Stimulated activated naive CD8-positive, alpha-beta T cell treated with anti-CD3 and anti-CD28 coated beads, Interleukin-15, amount 100 ng/mL, for 72 hours (primary cell): ENCODE results near the gene PLPPR1.
"Not testable (repeated sequence)": the region's sequence is repeated elsewhere in the genome, so short reads cannot be mapped to it uniquely, and the experiment has no call there.

Experiments used
- ATAC-seq: fragments of 150-1000 bp; cut with Tn5 transposase; 2 replicates; pipeline ENCODE4 v1.10.0; 2021; ENCODE audit warnings: mild to moderate bottlenecking, moderate library complexity
- DNase-seq, 2 donors: peaks; one replicate each; pipeline ENCODE4 v3.0.0; 2021 to 2022
- H3K27ac Mint-ChIP-seq, 2 donors: one replicate each; pipeline ENCODE4 v1.8.0; 2022; ENCODE audit warnings: mild to moderate bottlenecking in 2 of 2, mixed read lengths in 2 of 2, moderate library complexity in 2 of 2
- H3K27me3 Mint-ChIP-seq: one replicate; pipeline ENCODE4 v1.8.0; 2022; ENCODE audit warnings: mixed read lengths
- H3K4me1 Mint-ChIP-seq: one replicate; pipeline ENCODE4 v1.8.0; 2022; ENCODE audit warnings: mild to moderate bottlenecking, mixed read lengths
- H3K4me3 Mint-ChIP-seq, 2 donors: one replicate each; pipeline ENCODE4 v1.8.0; 2022; ENCODE audit warnings: mild to moderate bottlenecking in 2 of 2, mixed read lengths in 2 of 2, moderate library complexity in 1 of 2
- H3K9me3 Mint-ChIP-seq, 2 donors: one replicate each; pipeline ENCODE4 v1.8.0; 2022; ENCODE audit warnings: mixed read lengths in 2 of 2

Gene PLPPR1

DNA sequence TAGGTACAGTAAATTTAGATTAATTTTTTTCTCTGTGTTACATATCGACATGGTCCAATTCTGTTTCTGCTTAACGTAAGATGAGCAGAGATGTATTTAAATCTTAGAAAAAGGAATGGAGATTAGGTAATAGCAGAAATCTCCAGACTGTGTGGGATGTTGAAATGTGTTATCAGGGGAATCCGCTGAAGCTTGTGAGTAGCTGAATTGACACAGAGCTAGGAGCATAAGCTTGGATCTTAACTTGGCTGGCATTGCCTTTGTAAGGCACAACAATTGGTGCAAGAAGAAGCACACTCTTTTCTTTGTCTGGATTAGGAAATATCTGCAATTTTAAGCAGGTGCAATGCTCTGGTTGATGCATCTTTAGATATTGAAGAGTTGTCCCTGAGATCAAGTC lies 53.1 kb downstream of the PLPPR1 start:
- DNase-seq (no peak), ATAC-seq (no peak)
- Mint-ChIP-seq H3K9me3 (no peaks in the 10 kb centered on the region), H3K4me3 (no peak overlapping the region), H3K4me1 (no peaks in the 10 kb centered on the region), H3K27me3 (peaks cover 9% of the 10 kb centered on the region), H3K27ac (no peak overlapping the region)

DNA sequence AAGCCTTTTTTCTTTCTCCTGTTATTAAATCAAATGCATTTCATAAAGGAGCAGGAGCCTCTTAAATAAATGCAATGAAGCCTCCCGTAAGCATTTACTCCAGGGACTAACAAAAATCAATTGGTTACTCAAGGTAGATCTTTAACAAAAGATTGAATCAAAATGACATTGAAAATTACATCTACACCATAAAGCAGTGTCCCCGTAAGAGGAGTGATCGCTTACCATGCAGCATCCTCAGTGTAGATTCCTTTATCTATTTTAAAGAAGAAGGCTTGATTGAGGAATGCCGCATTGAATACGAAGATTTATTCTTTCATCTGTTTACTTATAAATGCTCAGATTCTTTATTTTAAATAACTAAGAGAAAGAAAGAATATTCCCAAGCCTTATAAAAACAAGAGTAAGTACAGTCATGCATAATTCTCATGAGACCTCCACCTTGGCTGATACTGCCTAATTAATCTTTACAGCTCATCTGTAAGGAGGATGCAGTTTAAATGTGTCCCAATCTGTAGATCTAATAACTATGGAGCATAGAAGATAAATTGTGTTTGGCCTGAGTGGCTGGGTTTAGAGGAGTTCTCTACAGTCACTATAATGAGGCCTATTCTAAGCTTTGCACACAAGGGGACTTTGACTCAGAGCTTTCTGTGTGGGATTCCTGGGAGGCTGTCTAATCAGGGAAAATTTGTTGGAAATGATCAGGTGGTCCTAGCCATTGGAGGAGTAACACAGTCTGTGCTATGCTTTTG lies 55.1 kb downstream of the PLPPR1 start:
- DNase-seq: no peak
- no peak overlapping the region for H3K27ac Mint-ChIP-seq
- ATAC-seq: no peak

GRCh38 chr9:101087426-101087825 lies 58.9 kb downstream of the PLPPR1 start:
- peaks cover 0 to 4% of the 10 kb centered on the region in 2 donors for H3K9me3 Mint-ChIP-seq
- ATAC-seq: no peak
- H3K27ac Mint-ChIP-seq: no peak overlapping the region

More for the DNA sequence above, 55.1 kb downstream of the PLPPR1 start:
- Mint-ChIP-seq H3K4me3 (no peak overlapping the region), H3K4me1 (no peaks in the 10 kb centered on the region), H3K9me3 (no peaks in the 10 kb centered on the region), H3K27me3 (peaks cover 9% of the 10 kb centered on the region)

GRCh38 chr9:101092922-101093321 lies 64.4 kb downstream of the PLPPR1 start:
- H3K4me1 Mint-ChIP-seq: no peaks in the 10 kb centered on the region
- H3K27ac Mint-ChIP-seq: no peak overlapping the region
- peaks cover 4 to 7% of the 10 kb centered on the region in 2 donors for H3K9me3 Mint-ChIP-seq
- DNase-seq: no peak
- no peak overlapping the region for H3K4me3 Mint-ChIP-seq
- ATAC-seq: no peak
- no peaks in the 10 kb centered on the region for H3K27me3 Mint-ChIP-seq

More at GRCh38 chr9:101087426-101087825, 58.9 kb downstream of the PLPPR1 start:
- H3K27me3 Mint-ChIP-seq: no peaks in the 10 kb centered on the region
- no peak overlapping the region for H3K4me3 Mint-ChIP-seq
- DNase-seq: no peak
- H3K4me1 Mint-ChIP-seq: no peaks in the 10 kb centered on the region

GRCh38 chr9:101093620-101094019 lies 65.1 kb downstream of the PLPPR1 start:
- H3K4me1 Mint-ChIP-seq: no peaks in the 10 kb centered on the region
- peaks cover 4 to 14% of the 10 kb centered on the region in 2 donors for H3K9me3 Mint-ChIP-seq
- no peak for ATAC-seq
- no peak overlapping the region for H3K27ac Mint-ChIP-seq
- H3K4me3 Mint-ChIP-seq: no peak overlapping the region
- no peak for DNase-seq
- H3K27me3 Mint-ChIP-seq: no peaks in the 10 kb centered on the region

- Mint-ChIP-seq H3K27me3 (no peaks in the 10 kb centered on the region), H3K9me3 (peaks cover 4 to 14% of the 10 kb centered on the region in 2 donors), H3K4me3 (no peak overlapping the region), H3K27ac (no peak overlapping the region), H3K4me1 (no peaks in the 10 kb centered on the region)
- DNase-seq: no peak
- ATAC-seq: no peak
Observed at GRCh38 chr9:101094686-101095085, 66.2 kb downstream of the PLPPR1 start.

DNA sequence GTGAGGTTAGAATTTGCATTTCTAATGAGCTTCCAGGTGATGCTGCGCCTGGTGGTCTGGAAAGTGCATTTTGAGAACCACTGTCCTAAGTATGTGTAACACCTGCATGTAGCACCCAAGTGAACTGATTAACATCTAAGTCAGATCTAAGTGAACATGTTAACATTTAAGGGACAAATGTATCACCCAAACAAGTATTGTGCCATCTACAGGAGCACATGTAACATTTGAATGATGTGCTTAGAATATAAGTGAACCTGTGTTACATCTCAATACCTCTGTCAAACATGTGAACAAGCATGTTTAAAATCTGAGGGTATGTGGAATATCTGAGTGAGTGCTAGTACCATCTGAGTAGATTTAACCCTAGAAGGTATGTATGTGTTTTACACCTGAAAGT lies 68.7 kb downstream of the PLPPR1 start:
- DNase-seq (no peak), ATAC-seq (no peak)
- no peaks in the 10 kb centered on the region for H3K27me3 Mint-ChIP-seq
- H3K4me1 Mint-ChIP-seq: no peaks in the 10 kb centered on the region
- no peak overlapping the region for H3K4me3 Mint-ChIP-seq
- no peak overlapping the region for H3K27ac Mint-ChIP-seq
- H3K9me3 Mint-ChIP-seq: peaks cover 0 to 14% of the 10 kb centered on the region in 2 donors

- DNase-seq: no peak
- no peak for ATAC-seq
- H3K4me1 Mint-ChIP-seq: no peaks in the 10 kb centered on the region
- H3K27me3 Mint-ChIP-seq: no peaks in the 10 kb centered on the region
- no peak overlapping the region for H3K4me3 Mint-ChIP-seq
- H3K27ac Mint-ChIP-seq: no peak overlapping the region
- peaks cover 0 to 14% of the 10 kb centered on the region in 2 donors for H3K9me3 Mint-ChIP-seq
Observed at GRCh38 chr9:101098392-101098791, 69.9 kb downstream of the PLPPR1 start.

- Mint-ChIP-seq H3K27ac (no peak overlapping the region), H3K4me1 (no peaks in the 10 kb centered on the region), H3K9me3 (no peaks in the 10 kb centered on the region), H3K4me3 (no peak overlapping the region), H3K27me3 (peaks cover 13% of the 10 kb centered on the region)
- DNase-seq (no peak), ATAC-seq (no peak)
Observed at GRCh38 chr9:101114317-101114716, 85.8 kb downstream of the PLPPR1 start.

DNA sequence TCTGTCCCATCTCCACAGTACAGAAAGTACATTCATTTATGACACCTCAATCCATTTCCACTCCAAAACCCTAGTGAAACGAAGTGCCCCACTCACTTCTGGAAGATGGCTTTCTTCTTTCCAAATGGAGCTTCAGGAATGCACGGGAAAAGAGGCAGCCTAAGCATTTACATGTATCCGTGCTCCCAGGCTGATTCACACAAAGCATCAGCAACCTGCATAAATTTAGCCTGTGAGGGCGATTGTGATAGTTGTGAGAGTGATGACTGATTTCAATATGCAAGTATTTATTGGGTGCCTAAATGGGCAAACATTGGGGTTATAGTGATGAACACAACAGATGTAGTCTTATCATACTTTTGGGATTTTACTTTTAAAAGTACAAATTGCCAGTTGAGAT lies 86.6 kb downstream of the PLPPR1 start:
- no peaks in the 10 kb centered on the region for H3K4me1 Mint-ChIP-seq

GRCh38 chr9:101117161-101117560 lies 88.6 kb downstream of the PLPPR1 start:
- ATAC-seq: no peak
- H3K4me3 Mint-ChIP-seq: no peak overlapping the region
- DNase-seq: no peak
- H3K9me3 Mint-ChIP-seq: no peaks in the 10 kb centered on the region
- H3K27ac Mint-ChIP-seq: no peak overlapping the region
- no peaks in the 10 kb centered on the region for H3K4me1 Mint-ChIP-seq
- H3K27me3 Mint-ChIP-seq: peaks cover 6% of the 10 kb centered on the region

More for the DNA sequence above, 86.6 kb downstream of the PLPPR1 start:
- Mint-ChIP-seq H3K4me3 (no peak overlapping the region), H3K27me3 (peaks cover 13% of the 10 kb centered on the region), H3K27ac (no peak overlapping the region), H3K9me3 (no peaks in the 10 kb centered on the region)
- DNase-seq (no peak), ATAC-seq (no peak)

DNA sequence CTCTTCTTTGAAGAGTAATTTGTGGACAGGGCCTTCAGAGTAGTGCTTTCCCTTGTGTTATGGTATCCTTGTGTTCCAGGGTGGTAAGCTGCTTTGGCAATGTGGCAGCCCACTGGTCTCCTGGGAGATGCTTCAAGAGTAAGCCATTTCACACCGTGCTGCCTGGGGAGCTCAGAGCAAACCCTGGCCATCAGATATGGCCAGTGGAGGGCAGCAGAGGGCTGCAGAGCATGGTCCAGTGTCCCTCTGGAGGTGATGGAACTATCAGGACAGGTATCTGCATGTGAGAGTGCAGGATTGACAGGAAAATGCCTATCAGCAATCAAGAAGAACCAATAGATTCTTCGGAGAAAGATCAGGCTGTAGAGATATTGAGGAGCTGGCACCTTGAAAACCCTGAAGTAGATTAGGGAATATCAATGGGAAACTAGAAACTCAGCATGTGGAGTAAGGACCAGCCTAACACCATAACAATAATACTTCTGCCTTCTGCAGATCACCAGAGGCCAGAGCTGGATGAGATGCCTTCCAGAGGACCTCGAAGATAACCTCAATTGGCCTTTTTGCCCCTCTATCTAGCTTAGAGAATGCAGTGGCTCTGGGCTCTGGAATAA lies 90.8 kb downstream of the PLPPR1 start:
- peaks cover 6% of the 10 kb centered on the region for H3K27me3 Mint-ChIP-seq
- DNase-seq: peak; percentile 12 to 14
- no peak overlapping the region for H3K27ac Mint-ChIP-seq
- ATAC-seq: peak; percentile 72
- H3K4me1 Mint-ChIP-seq: no peaks in the 10 kb centered on the region
- H3K9me3 Mint-ChIP-seq: peaks cover 0 to 8% of the 10 kb centered on the region in 2 donors
- H3K4me3 Mint-ChIP-seq: no peak overlapping the region

DNA sequence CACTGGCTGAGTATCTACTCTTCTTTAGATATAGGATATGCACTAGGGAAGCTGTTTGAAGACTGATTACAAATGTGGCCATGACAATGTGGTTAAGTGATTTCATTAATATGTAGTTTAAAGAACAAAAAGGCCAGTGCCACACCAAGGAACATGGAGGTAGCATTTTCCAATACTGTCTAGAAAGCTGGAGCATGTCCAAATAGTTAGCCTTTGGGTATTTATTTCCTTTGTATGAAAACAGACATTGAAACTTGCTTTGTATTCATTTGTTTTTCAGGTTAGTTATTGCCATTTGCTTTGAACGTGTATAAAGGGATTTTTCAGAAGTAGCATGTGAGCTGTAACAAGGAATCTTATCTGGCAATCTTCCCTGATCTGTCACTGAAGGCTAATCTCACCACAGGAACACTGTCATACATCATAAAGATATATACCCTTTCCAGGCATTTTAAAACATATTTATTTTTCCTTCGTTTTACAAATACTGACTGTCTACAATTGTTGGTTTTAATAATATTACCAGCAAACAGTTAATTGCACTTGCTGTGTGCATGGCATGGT lies 93.4 kb downstream of the PLPPR1 start:
- Mint-ChIP-seq H3K27me3 (peaks cover 6% of the 10 kb centered on the region), H3K9me3 (peaks cover 0 to 10% of the 10 kb centered on the region in 2 donors), H3K4me1 (no peaks in the 10 kb centered on the region), H3K27ac (no peak overlapping the region), H3K4me3 (no peak overlapping the region)
- ATAC-seq: no peak
- DNase-seq: no peak

- DNase-seq: no peak
- H3K9me3 Mint-ChIP-seq: peaks cover 0 to 17% of the 10 kb centered on the region in 2 donors
- no peaks in the 10 kb centered on the region for H3K27me3 Mint-ChIP-seq
- H3K4me1 Mint-ChIP-seq: no peaks in the 10 kb centered on the region
- H3K27ac Mint-ChIP-seq: no peak overlapping the region
- H3K4me3 Mint-ChIP-seq: no peak overlapping the region
- no peak for ATAC-seq
Observed at GRCh38 chr9:101126556-101126955, 98.0 kb downstream of the PLPPR1 start.

DNA sequence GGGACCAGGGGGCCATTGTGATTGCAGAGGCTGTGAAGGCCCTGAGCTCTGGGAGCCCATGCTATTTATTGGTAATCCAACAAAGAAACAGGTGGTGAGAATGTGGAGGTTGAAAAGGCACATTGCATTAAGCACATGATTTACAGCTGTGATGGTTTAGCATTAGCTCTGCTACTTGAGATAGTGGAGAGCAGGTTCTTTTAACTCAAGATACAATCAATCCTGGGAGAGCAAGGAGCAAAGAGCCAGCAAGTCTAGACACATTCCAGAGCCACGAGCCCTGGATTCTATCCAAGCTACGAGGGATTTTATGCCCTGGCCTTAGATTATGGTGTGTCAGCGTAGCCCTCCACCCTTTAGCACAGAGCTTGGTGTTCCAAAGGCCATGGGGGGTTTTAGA lies 98.8 kb downstream of the PLPPR1 start:
- DNase-seq, H3K27ac Mint-ChIP-seq, ATAC-seq, H3K27me3 Mint-ChIP-seq, H3K4me3 Mint-ChIP-seq, H3K4me1 Mint-ChIP-seq: not testable (repeated sequence)
- peaks cover 0 to 17% of the 10 kb centered on the region in 2 donors for H3K9me3 Mint-ChIP-seq

DNA sequence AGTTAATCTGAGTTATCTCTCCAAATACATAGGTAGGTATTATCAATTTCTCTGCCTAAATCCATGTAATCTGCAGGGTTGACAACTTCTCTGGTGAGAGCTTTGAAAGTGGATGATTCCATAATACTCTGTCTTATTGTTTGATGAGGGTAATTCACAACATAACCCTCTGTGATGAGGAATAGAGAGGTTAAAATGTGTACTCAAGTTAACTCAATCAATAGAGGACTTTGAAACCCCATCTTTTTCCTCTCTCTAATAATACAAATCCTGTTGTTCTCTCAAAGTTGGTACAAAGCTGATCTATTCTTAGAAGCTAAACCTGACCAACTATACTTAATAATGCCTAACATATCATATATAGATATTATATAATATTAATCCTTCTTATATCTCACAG lies 100.1 kb downstream of the PLPPR1 start:
- Mint-ChIP-seq H3K27ac (no peak overlapping the region), H3K4me3 (no peak overlapping the region), H3K4me1 (no peaks in the 10 kb centered on the region), H3K9me3 (peaks cover 0 to 9% of the 10 kb centered on the region in 2 donors), H3K27me3 (no peaks in the 10 kb centered on the region)
- DNase-seq (no peak), ATAC-seq (no peak)
